Fibroblast of skin of left biceps (primary cell): ENCODE results near the gene TRIO.

Source experiments
- DNase-seq, 2 experiments: peaks; one replicate each; pipeline ENCODE4 v3.0.0-alpha.2; 2013; ENCODE audit warnings: low read depth in 2 of 2

Gene TRIO

GRCh38 chr5:14411216-14411615, 268.1 kb downstream of the TRIO start:
- DNase-seq = no peak

- DNase-seq = no peak
Measured at GRCh38 chr5:14413331-14413750, 270.2 kb downstream of the TRIO start.

- DNase-seq = no peak
Measured at GRCh38 chr5:14414007-14414406, 270.9 kb downstream of the TRIO start.

GRCh38 chr5:14414656-14415023, 271.5 kb downstream of the TRIO start:
- DNase-seq = no peak

- DNase-seq = no peak
Measured at GRCh38 chr5:14415024-14415697, 272.0 kb downstream of the TRIO start.

GRCh38 chr5:14415698-14416074, 272.5 kb downstream of the TRIO start:
- no peak for DNase-seq

GRCh38 chr5:14416621-14417275, 273.6 kb downstream of the TRIO start:
- DNase-seq = peak in 1 of 2 experiments; percentile 60

- DNase-seq = peak; percentile 62 to 65
Measured at GRCh38 chr5:14417276-14417730, 274.2 kb downstream of the TRIO start.

- DNase-seq = no peak
Measured at GRCh38 chr5:14417792-14418765, 274.9 kb downstream of the TRIO start.

GRCh38 chr5:14419686-14420085, 276.5 kb downstream of the TRIO start:
- DNase-seq = no peak

- no peak for DNase-seq
Measured at GRCh38 chr5:14420101-14420811, 277.1 kb downstream of the TRIO start.

- DNase-seq = no peak
Measured at GRCh38 chr5:14421851-14422250, 278.7 kb downstream of the TRIO start.

- DNase-seq = no peak
Measured at GRCh38 chr5:14424011-14424685, 281.0 kb downstream of the TRIO start.

- no peak for DNase-seq
Measured at GRCh38 chr5:14425559-14425958, 282.4 kb downstream of the TRIO start.

GRCh38 chr5:14426521-14426920, 283.4 kb downstream of the TRIO start:
- no peak for DNase-seq

- no peak for DNase-seq
Measured at GRCh38 chr5:14428302-14429081, 285.4 kb downstream of the TRIO start.

- no peak for DNase-seq
Measured at GRCh38 chr5:14429101-14430050, 286.2 kb downstream of the TRIO start.

- no peak for DNase-seq
Measured at GRCh38 chr5:14431534-14431933, 288.4 kb downstream of the TRIO start.

GRCh38 chr5:14432931-14433589, 289.9 kb downstream of the TRIO start:
- DNase-seq = no peak
